Measurements from ENCODE around the gene KMT5B.

The KMT5B gene

GRCh38 chr11:68149417-68149816 lies 63.7 kb downstream of the KMT5B start:
- no peak for DNase-seq
- H3K4me2 ChIP-seq (ENCODE audit: low read depth, low read length), result no peak overlapping the region
- no peaks in the 10 kb centered on the region for H3K9me3 ChIP-seq (replicated peaks; ENCODE audit: insufficient read depth, low read length)
- H3K79me2 ChIP-seq (ENCODE audit: low read length), result no peaks in the 10 kb centered on the region
- H3K36me3 ChIP-seq (replicated peaks; ENCODE audit: insufficient read depth, low read length), result no peaks in the 10 kb centered on the region
- no peaks in the 10 kb centered on the region for H3F3A ChIP-seq (ENCODE audit: insufficient read depth, low read length)
- no peak overlapping the region for H3K9ac ChIP-seq (ENCODE audit: low read length)
- H3K4me3 ChIP-seq (ENCODE audit: low read length), result no peak overlapping the region
- no peak overlapping the region for H3K27ac ChIP-seq (ENCODE audit: low read length)
- H3K9me2 ChIP-seq (replicated peaks; ENCODE audit: insufficient read depth, low read length), result no peaks in the 10 kb centered on the region
- H3K4me1 ChIP-seq (ENCODE audit: low read length), result no peaks in the 10 kb centered on the region
- H2AFZ ChIP-seq (ENCODE audit: low read length), result no peak overlapping the region
- H4K20me1 ChIP-seq (ENCODE audit: insufficient read depth, low read length), result no peaks in the 10 kb centered on the region
- no peaks in the 10 kb centered on the region for H3K27me3 ChIP-seq (replicated peaks; ENCODE audit: insufficient read depth, low read length)
- TF ChIP-seq EZH2 (optimal IDR thresholded peaks at IDR 0.05; ENCODE audit: low read depth, low read length) (no peak), EZH2phosphoT487 (IDR thresholded peaks at IDR 0.05; ENCODE audit: low read length) (no peak), CTCF (IDR thresholded peaks at IDR 0.05; ENCODE audit: low read length) (no peak)

DNA sequence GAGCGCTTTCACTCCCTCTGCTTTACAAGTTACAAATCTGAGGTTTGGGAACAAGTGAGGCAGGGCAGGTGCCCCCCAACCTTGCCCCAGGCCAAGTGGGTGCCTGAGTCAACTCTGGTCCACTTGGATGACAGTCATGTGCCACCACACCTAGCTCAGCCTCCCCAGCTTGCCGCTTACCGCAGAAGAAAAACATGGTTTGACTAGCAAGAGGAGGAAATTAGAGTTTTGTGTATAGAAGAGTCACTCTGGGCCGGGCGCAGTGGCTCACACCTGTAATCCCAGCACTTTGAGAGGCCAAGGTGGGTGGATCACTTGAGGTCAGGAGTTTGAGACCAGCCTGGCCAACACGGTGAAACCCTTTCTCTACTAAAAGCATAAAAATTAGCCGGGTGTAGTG lies 64.2 kb downstream of the KMT5B start:
- TF ChIP-seq CTCF (IDR thresholded peaks at IDR 0.05; ENCODE audit: low read length) (no peak), EZH2phosphoT487 (IDR thresholded peaks at IDR 0.05; ENCODE audit: low read length) (no peak), EZH2 (optimal IDR thresholded peaks at IDR 0.05; ENCODE audit: low read depth, low read length) (no peak)
- Histone ChIP-seq H3K79me2 (ENCODE audit: low read length) (no peaks in the 10 kb centered on the region), H3K4me1 (ENCODE audit: low read length) (no peaks in the 10 kb centered on the region), H3K4me3 (ENCODE audit: low read length) (no peak overlapping the region), H3F3A (ENCODE audit: insufficient read depth, low read length) (no peaks in the 10 kb centered on the region), H3K27ac (ENCODE audit: low read length) (no peak overlapping the region), H2AFZ (ENCODE audit: low read length) (no peak overlapping the region), H3K9me2 (replicated peaks; ENCODE audit: insufficient read depth, low read length) (no peaks in the 10 kb centered on the region), H3K4me2 (ENCODE audit: low read depth, low read length) (no peak overlapping the region), H4K20me1 (ENCODE audit: insufficient read depth, low read length) (no peaks in the 10 kb centered on the region), H3K36me3 (replicated peaks; ENCODE audit: insufficient read depth, low read length) (no peaks in the 10 kb centered on the region), H3K9me3 (replicated peaks; ENCODE audit: insufficient read depth, low read length) (no peaks in the 10 kb centered on the region), H3K9ac (ENCODE audit: low read length) (no peak overlapping the region), H3K27me3 (replicated peaks; ENCODE audit: insufficient read depth, low read length) (no peaks in the 10 kb centered on the region)
- no peak for DNase-seq

DNA sequence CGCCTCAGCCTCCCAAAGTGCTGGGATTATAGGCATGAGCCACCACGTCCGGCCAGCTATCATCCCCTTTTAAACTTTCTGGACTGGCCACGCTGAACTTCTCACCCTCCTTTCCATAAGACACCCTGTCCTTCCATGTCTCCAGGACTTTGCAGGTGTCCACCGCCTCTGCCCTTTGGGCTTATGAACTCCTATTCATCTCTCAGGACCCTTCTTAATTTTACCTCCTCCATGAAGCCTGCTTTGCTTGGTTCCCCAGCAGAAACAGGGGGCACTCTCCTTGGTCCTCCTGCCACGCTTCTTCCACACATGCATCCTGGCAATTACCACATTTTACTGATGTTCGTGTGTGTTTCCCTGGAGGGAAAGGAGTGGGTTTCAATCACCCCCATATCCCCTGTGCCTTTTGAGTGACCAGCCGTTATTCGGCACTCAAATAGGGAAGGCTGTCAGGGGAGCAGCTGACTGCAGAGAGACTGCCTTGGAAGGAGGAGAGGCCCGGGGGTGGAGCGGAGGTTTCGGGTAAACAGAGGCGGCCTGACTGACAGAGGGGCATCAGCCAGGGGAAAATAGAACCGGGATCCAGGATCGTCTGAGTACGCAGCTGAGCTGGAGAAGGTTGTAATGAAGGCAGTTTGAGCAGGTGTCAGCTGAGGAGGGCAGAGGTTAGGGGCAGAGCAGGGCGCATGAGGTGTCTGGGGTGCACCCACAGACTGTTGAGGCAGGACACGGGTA lies 64.9 kb downstream of the KMT5B start:
- H3K4me1 ChIP-seq (ENCODE audit: low read length), result no peaks in the 10 kb centered on the region
- no peaks in the 10 kb centered on the region for H3K27me3 ChIP-seq (replicated peaks; ENCODE audit: insufficient read depth, low read length)
- H3K4me3 ChIP-seq (ENCODE audit: low read length), result no peak overlapping the region
- no peak overlapping the region for H2AFZ ChIP-seq (ENCODE audit: low read length)
- H4K20me1 ChIP-seq (ENCODE audit: insufficient read depth, low read length), result no peaks in the 10 kb centered on the region
- H3K9me2 ChIP-seq (replicated peaks; ENCODE audit: insufficient read depth, low read length), result no peaks in the 10 kb centered on the region
- H3K9me3 ChIP-seq (replicated peaks; ENCODE audit: insufficient read depth, low read length), result no peaks in the 10 kb centered on the region
- H3F3A ChIP-seq (ENCODE audit: insufficient read depth, low read length), result no peaks in the 10 kb centered on the region
- no peak overlapping the region for H3K9ac ChIP-seq (ENCODE audit: low read length)
- no peak overlapping the region for H3K27ac ChIP-seq (ENCODE audit: low read length)
- TF ChIP-seq CTCF (IDR thresholded peaks at IDR 0.05; ENCODE audit: low read length), result no peak
- no peak for TF ChIP-seq EZH2 (optimal IDR thresholded peaks at IDR 0.05; ENCODE audit: low read depth, low read length)
- no peak for TF ChIP-seq EZH2phosphoT487 (IDR thresholded peaks at IDR 0.05; ENCODE audit: low read length)
- no peak for DNase-seq
- no peaks in the 10 kb centered on the region for H3K36me3 ChIP-seq (replicated peaks; ENCODE audit: insufficient read depth, low read length)
- H3K79me2 ChIP-seq (ENCODE audit: low read length), result no peaks in the 10 kb centered on the region
- H3K4me2 ChIP-seq (ENCODE audit: low read depth, low read length), result no peak overlapping the region

Measured in MM.1S (cell line).